ENCODE measurements around the gene CHRDL2. TPM values are rescaled to one million over a fixed set of nuclear protein-coding genes. Genes with fewer than 3 reads are reported as not detected.

Gene CHRDL2
- total RNA-seq, 1 donor from 2014 or later = not detected

DNA sequence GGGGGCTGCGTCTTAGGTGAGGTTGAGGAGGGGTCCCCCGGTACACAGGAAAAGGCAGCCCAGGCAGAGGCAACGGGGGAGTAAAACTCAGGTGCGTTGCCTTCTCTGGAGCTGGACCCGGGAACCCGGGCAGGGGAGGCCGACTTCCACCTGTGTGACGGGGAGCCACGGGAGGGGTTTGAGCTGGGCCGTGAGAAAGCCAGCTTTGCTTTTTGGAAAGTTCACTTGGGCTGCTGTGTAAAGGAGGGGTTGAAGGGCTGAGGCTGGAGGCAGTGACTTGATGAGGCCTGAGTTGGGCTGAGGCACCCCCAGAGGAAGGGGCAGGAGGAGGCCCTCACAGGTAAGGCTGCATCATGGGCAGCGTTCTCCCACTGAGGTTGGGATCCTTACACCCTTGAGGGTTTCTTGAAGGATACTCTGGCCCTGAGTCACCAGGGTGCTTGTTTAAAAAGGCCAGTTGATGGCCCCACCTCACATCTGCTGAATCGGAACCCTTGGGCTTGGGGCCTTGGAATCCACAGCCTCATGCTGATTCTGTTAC lies 47.2 kb downstream of the CHRDL2 start:
- no peak overlapping the region for H3K27ac ChIP-seq
- H3K36me3 ChIP-seq = no peaks in the 10 kb centered on the region
- H3K4me3 ChIP-seq = peak overlapping the region; percentile 64 to 68
- H3K4me1 ChIP-seq = peaks cover 2 to 15% of the 10 kb centered on the region in 2 donors
- peak in 1 of 2 donors; percentile 61 for DNase-seq (ENCODE audit: low spot score in 2 of 2)
- H3K27me3 ChIP-seq = no peaks in the 10 kb centered on the region
- TF ChIP-seq, protein P1, sequence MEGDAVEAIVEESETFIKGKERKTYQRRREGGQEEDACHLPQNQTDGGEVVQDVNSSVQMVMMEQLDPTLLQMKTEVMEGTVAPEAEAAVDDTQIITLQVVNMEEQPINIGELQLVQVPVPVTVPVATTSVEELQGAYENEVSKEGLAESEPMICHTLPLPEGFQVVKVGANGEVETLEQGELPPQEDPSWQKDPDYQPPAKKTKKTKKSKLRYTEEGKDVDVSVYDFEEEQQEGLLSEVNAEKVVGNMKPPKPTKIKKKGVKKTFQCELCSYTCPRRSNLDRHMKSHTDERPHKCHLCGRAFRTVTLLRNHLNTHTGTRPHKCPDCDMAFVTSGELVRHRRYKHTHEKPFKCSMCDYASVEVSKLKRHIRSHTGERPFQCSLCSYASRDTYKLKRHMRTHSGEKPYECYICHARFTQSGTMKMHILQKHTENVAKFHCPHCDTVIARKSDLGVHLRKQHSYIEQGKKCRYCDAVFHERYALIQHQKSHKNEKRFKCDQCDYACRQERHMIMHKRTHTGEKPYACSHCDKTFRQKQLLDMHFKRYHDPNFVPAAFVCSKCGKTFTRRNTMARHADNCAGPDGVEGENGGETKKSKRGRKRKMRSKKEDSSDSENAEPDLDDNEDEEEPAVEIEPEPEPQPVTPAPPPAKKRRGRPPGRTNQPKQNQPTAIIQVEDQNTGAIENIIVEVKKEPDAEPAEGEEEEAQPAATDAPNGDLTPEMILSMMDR (IDR thresholded peaks at IDR 0.05) = no peak
- intact Hi-C loops (cut with DNase I) = no loop called here
- H3K9me3 ChIP-seq = no peaks in the 10 kb centered on the region

DNA sequence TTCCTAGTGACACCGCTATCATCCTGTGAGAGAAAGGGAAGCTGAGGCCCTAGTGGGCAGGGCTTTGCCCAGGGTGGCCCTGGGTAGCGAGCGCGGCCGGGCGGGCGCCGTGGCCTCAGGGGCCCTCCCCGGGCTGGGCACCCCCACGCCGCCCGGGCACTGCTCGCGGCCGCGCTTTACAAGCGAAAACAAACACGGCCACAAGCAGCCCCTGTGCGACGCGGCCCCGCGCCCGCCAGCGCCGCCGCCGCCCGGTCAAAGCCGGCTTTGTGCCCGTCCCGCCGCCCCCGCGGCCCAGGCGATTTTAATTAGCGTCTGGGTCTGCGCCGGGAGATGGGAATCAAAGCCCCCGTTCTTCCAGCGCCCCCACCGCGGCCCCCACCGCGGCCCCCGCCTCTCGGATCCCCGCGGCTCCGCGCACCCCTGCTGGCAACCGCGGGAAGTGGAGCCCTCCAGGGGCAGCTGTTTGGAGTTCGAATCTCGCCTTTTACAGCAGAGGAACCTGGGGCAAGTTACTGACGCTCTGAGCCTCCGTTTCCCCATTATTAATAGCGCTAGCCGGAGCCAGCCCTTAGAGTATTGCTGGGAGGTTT lies 47.9 kb downstream of the CHRDL2 start:
- Histone ChIP-seq H3K9me3 (no peaks in the 10 kb centered on the region), H3K36me3 (no peaks in the 10 kb centered on the region), H3K27ac (no peak overlapping the region), H3K27me3 (no peaks in the 10 kb centered on the region), H3K4me3 (peak overlapping the region; percentile 64 to 68), H3K4me1 (peaks cover 2 to 15% of the 10 kb centered on the region in 2 donors)
- DNase-seq (ENCODE audit: low spot score in 2 of 2) = peak in 1 of 2 donors; percentile 65
- intact Hi-C loops (cut with DNase I) = no loop called here
- TF ChIP-seq, protein P1 (IDR thresholded peaks at IDR 0.05) = peak; percentile 47 to 63 (median 58)

DNA sequence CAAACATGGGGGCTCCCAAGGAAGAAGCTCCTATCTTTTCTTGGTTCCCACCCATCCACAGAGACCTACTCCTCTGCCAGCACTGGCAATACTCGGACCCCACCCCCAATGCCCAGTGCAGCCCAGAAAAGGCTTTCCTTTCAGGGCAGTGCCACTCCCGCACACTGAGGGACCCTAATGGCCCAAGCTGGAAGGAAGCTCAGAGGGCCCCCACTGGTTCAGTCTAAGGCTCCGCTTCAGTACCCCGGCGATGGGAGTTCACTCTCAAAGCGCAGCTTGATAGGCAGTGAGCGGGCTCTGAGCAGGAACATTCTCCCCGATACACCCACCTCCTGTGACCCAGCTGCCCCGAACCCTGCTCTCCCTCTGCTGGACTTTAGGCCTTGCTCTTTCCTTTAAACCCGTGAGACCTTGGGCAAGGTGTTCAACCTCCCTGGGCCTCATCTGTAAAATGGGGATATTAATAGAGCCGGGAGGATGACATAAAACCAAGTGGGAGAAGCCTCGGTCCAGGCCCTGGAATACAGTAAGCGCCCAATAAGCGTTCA lies 48.4 kb downstream of the CHRDL2 start:
- intact Hi-C loops (cut with DNase I) = no loop called here
- H3K4me3 ChIP-seq = peak overlapping the region; percentile 64 to 68
- no peaks in the 10 kb centered on the region for H3K36me3 ChIP-seq
- H3K9me3 ChIP-seq = no peaks in the 10 kb centered on the region
- no peaks in the 10 kb centered on the region for H3K27me3 ChIP-seq
- H3K27ac ChIP-seq = no peak overlapping the region
- H3K4me1 ChIP-seq = peaks cover 2 to 15% of the 10 kb centered on the region in 2 donors
- TF ChIP-seq, protein P1 (IDR thresholded peaks at IDR 0.05) = no peak
- peak in 1 of 2 donors; percentile 55 for DNase-seq (ENCODE audit: low spot score in 2 of 2)

DNA sequence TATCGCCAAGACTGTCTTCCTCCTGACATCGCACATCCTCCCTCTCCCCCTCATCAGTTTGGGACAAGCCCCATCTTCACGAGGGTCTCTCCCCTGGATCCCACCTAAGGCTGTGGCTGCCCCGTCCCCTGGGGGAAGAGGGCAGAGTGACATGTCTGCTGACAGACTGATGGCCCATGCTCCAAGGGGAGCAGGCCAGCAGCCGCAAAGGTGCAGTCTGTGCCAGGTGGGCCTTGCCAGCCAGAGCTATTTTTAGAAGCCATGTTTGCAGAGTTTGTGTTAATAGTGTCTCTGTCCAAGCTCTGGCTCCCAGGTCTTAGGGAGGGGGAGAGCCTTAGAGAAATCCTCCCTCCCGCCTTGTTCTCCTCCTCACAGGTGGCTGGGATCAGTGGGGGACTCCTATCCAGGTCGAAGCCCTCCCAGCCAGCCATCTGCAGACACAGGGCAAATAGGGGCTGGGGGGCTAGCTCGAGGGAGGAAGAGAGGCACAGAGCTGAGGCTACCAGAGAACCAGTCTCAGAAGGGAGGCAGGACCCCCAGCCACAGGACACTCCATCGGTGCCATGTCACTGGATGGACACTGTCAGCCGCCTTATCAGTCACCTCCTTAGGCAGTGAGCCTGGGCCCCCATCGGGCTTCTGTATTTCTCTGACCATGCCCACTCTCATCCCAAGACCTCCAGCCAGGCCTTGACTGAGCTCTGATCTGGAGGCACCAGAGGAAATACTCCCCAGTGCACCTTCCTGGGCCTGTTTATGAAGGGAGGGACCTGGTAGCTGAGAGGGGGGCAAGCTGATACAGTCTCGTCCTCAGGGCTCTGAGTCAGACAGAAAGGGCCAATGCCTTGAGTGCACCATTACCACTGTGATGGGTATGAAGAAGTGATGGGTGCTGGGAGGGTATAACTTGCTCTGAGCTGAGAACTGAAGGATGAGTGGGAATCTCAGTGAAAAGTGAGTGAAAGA lies 49.3 kb downstream of the CHRDL2 start:
- H3K4me1 ChIP-seq = peaks cover 2 to 15% of the 10 kb centered on the region in 2 donors

More for the DNA sequence above, 49.3 kb downstream of the CHRDL2 start:
- intact Hi-C loops (cut with DNase I) = no loop called here
- DNase-seq (ENCODE audit: low spot score in 2 of 2) = peak in 1 of 2 donors; percentile 63
- H3K36me3 ChIP-seq = no peaks in the 10 kb centered on the region
- no peaks in the 10 kb centered on the region for H3K27me3 ChIP-seq
- H3K27ac ChIP-seq = no peak overlapping the region
- H3K4me3 ChIP-seq = no peak overlapping the region
- TF ChIP-seq, protein P1 (IDR thresholded peaks at IDR 0.05) = no peak
- H3K9me3 ChIP-seq = no peaks in the 10 kb centered on the region
